Measurements from ENCODE around the gene MICB.

The MICB gene

DNA sequence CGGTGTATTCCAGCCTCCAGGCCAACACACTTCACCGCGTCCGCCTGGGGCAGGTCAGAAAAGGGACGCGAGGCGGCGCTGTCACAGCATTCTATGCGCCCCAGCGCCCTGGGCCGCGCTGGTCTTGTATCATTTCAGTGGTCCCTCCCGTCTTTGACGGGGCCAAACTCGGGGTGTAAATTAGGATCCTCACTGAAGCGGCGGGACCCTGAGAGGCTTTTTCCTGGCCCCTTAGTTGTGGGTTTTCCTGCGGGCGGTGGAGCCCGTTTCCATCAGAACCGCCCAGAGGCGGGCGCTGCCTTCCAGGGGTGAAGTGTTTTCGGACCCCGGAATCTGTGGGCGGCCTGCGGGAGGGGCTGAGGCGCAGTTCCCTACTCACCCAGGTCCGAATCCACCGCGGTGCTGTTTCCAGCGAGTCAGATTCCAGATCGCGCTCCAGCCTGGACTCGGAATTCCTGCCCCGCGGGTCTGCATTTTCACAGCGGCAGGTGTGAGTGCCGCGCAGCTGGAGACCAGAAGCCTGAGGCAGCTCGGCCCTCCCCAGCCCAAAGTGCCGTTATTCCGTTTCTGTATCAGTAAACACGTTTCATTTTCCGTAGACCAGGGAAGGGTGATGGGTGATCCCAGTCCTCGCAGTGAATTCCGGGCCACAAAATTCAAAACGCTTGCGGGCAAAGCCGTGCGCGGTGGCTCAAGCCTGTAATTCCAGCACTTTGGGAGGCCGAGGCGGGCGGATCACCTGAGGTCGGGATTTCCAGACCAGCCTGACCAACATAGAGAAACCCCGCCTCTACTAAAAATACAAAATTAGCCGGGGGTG is 3.9 kb upstream of the MICB start (continued):
- TF ChIP-seq ZNF510 (tag by site-specific recombination; IDR thresholded peaks at IDR 0.05; ENCODE audit: insufficient replicate concordance) (no peak), ZNF2 (tag by site-specific recombination; IDR thresholded peaks at IDR 0.05) (peak; percentile 87), GLI4 (tag by site-specific recombination; IDR thresholded peaks at IDR 0.05) (no peak), ZFP37 (tag by site-specific recombination; IDR thresholded peaks at IDR 0.05) (no peak), ZNF837 (tag by site-specific recombination; IDR thresholded peaks at IDR 0.05) (no peak), ZNF704 (tag by site-specific recombination; IDR thresholded peaks at IDR 0.05) (no peak), ZNF311 (tag by site-specific recombination; IDR thresholded peaks at IDR 0.05; ENCODE audit: borderline replicate concordance) (no peak), ZNF701 (tag by site-specific recombination; IDR thresholded peaks at IDR 0.05) (no peak), ZSCAN18 (tag by site-specific recombination; IDR thresholded peaks at IDR 0.05) (no peak), SP7 (tag by site-specific recombination; IDR thresholded peaks at IDR 0.05) (peak; percentile 76), ZNF707 (tag by site-specific recombination; IDR thresholded peaks at IDR 0.05) (no peak), IKZF3 (tag by site-specific recombination; IDR thresholded peaks at IDR 0.05) (peak; percentile 74), ZFP69B (tag by site-specific recombination; IDR thresholded peaks at IDR 0.05) (peak; percentile 81), ZNF394 (tag by site-specific recombination; IDR thresholded peaks at IDR 0.05; ENCODE audit: borderline replicate concordance) (peak; percentile 11; the same call in 1 of the 2 replicates), ZNF132 (tag by site-specific recombination; IDR thresholded peaks at IDR 0.05; ENCODE audit: borderline replicate concordance) (no peak), SP2 (tag by site-specific recombination; IDR thresholded peaks at IDR 0.05) (peak; percentile 70; the same call in 1 of the 2 replicates), ZNF629 (tag by site-specific recombination; IDR thresholded peaks at IDR 0.05) (peak; percentile 48), ZBTB20 (tag by site-specific recombination; IDR thresholded peaks at IDR 0.05) (peak; percentile 99), ZNF521 (tag by site-specific recombination; IDR thresholded peaks at IDR 0.05) (no peak), KLF8 (tag by site-specific recombination; IDR thresholded peaks at IDR 0.05) (peak; percentile 63), ZNF121 (tag by site-specific recombination; IDR thresholded peaks at IDR 0.05) (no peak), HOXA7 (CRISPR knock-in tag; IDR thresholded peaks at IDR 0.05; ENCODE audit: borderline replicate concordance) (no peak), ZIC2 (tag by site-specific recombination; IDR thresholded peaks at IDR 0.05) (peak; percentile 50), ZNF792 (tag by site-specific recombination; IDR thresholded peaks at IDR 0.05) (no peak), SP3 (tag by site-specific recombination; IDR thresholded peaks at IDR 0.05) (peak; percentile 55; the same call in 1 of the 2 replicates), ZNF660 (tag by site-specific recombination; IDR thresholded peaks at IDR 0.05) (peak; percentile 88), ZNF221 (tag by site-specific recombination; IDR thresholded peaks at IDR 0.05; ENCODE audit: borderline replicate concordance) (no peak), MZF1 (tag by site-specific recombination; IDR thresholded peaks at IDR 0.05; ENCODE audit: borderline replicate concordance) (peak; percentile 82)
- TF ChIP-seq, protein P1, sequence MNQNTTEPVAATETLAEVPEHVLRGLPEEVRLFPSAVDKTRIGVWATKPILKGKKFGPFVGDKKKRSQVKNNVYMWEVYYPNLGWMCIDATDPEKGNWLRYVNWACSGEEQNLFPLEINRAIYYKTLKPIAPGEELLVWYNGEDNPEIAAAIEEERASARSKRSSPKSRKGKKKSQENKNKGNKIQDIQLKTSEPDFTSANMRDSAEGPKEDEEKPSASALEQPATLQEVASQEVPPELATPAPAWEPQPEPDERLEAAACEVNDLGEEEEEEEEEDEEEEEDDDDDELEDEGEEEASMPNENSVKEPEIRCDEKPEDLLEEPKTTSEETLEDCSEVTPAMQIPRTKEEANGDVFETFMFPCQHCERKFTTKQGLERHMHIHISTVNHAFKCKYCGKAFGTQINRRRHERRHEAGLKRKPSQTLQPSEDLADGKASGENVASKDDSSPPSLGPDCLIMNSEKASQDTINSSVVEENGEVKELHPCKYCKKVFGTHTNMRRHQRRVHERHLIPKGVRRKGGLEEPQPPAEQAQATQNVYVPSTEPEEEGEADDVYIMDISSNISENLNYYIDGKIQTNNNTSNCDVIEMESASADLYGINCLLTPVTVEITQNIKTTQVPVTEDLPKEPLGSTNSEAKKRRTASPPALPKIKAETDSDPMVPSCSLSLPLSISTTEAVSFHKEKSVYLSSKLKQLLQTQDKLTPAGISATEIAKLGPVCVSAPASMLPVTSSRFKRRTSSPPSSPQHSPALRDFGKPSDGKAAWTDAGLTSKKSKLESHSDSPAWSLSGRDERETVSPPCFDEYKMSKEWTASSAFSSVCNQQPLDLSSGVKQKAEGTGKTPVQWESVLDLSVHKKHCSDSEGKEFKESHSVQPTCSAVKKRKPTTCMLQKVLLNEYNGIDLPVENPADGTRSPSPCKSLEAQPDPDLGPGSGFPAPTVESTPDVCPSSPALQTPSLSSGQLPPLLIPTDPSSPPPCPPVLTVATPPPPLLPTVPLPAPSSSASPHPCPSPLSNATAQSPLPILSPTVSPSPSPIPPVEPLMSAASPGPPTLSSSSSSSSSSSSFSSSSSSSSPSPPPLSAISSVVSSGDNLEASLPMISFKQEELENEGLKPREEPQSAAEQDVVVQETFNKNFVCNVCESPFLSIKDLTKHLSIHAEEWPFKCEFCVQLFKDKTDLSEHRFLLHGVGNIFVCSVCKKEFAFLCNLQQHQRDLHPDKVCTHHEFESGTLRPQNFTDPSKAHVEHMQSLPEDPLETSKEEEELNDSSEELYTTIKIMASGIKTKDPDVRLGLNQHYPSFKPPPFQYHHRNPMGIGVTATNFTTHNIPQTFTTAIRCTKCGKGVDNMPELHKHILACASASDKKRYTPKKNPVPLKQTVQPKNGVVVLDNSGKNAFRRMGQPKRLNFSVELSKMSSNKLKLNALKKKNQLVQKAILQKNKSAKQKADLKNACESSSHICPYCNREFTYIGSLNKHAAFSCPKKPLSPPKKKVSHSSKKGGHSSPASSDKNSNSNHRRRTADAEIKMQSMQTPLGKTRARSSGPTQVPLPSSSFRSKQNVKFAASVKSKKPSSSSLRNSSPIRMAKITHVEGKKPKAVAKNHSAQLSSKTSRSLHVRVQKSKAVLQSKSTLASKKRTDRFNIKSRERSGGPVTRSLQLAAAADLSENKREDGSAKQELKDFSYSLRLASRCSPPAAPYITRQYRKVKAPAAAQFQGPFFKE (tag by site-specific recombination; IDR thresholded peaks at IDR 0.05; ENCODE audit: borderline replicate concordance): no peak
- TF ChIP-seq, protein P2, sequence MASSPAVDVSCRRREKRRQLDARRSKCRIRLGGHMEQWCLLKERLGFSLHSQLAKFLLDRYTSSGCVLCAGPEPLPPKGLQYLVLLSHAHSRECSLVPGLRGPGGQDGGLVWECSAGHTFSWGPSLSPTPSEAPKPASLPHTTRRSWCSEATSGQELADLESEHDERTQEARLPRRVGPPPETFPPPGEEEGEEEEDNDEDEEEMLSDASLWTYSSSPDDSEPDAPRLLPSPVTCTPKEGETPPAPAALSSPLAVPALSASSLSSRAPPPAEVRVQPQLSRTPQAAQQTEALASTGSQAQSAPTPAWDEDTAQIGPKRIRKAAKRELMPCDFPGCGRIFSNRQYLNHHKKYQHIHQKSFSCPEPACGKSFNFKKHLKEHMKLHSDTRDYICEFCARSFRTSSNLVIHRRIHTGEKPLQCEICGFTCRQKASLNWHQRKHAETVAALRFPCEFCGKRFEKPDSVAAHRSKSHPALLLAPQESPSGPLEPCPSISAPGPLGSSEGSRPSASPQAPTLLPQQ (tag by site-specific recombination; IDR thresholded peaks at IDR 0.05): peak; percentile 71; the same call in 1 of the 2 replicates
